H1 (cell line): Measurements from ENCODE around the gene TMEM178B. TPM values are rescaled to one million over a fixed set of nuclear protein-coding genes. Genes with fewer than 3 reads are reported as not detected.

Source experiments
- CTCF ChIA-PET: fragments of 300-600 bp; sonication (Branson Sonifier 250); formaldehyde crosslinking; loops from one replicate; lab custom pipeline; 2021; ENCODE audit not compliant: partially characterized antibody; lab: Charles Lee
- POLR2A ChIA-PET: fragments of 300-600 bp; sonication (Branson Sonifier 250); formaldehyde crosslinking; loops from one replicate; lab custom pipeline; 2021; ENCODE audit warnings: inconsistent platforms; ENCODE audit not compliant: partially characterized antibody; lab: Charles Lee
- DNase-seq, 2 experiments: peaks; one replicate each; pipeline versions ENCODE4 v3.0.0 to v3.0.0-alpha.2; 2010 to 2022; ENCODE audit warnings: low spot score in 2 of 2, low read depth in 1 of 2, mixed read lengths in 1 of 2
- FAIRE-seq: peaks from 2 replicates; lab custom pipeline; 2011; peaks lifted over from hg19 to GRCh38; lab: Jason Lieb, UNC
- H2AFZ ChIP-seq: 2 replicates; pipeline ENCODE4 v1.8.1; 2012; ENCODE audit warnings: low read length, inconsistent platforms
- H2AK5ac ChIP-seq: 2 replicates; pipeline ENCODE4 v1.6.1; 2013; ENCODE audit warnings: low read depth, low read length
- H2BK120ac ChIP-seq: replicated peaks from 2 replicates; pipeline ENCODE3; 2013; ENCODE audit warnings: low read depth, low read length, inconsistent platforms
- H2BK12ac ChIP-seq: 2 replicates; pipeline ENCODE4 v1.6.1; 2013; ENCODE audit warnings: low read depth, low read length
- H2BK15ac ChIP-seq: 2 replicates; pipeline ENCODE4 v1.6.1; 2013; ENCODE audit warnings: low read length
- H2BK20ac ChIP-seq: 2 replicates; pipeline ENCODE4 v1.6.1; 2013; ENCODE audit warnings: low read length
- H2BK5ac ChIP-seq: 2 replicates; pipeline ENCODE4 v1.6.1; 2013; ENCODE audit warnings: low read depth, low read length
- H3K14ac ChIP-seq: 2 replicates; pipeline ENCODE4 v1.6.1; 2013; ENCODE audit warnings: inconsistent platforms; ENCODE audit not compliant: insufficient read length
- H3K18ac ChIP-seq: 2 replicates; pipeline ENCODE4 v1.6.1; 2013; ENCODE audit warnings: low read length; ENCODE audit errors: extremely low read depth
- H3K23ac ChIP-seq: 2 replicates; pipeline ENCODE4 v1.6.1; 2013; ENCODE audit warnings: inconsistent platforms; ENCODE audit not compliant: insufficient read length
- H3K23me2 ChIP-seq: 2 replicates; pipeline ENCODE4 v1.6.1; 2013; ENCODE audit warnings: low read depth, low read length
- H3K27ac ChIP-seq: 2 replicates; pipeline ENCODE4 v1.6.1; 2011; ENCODE audit warnings: low read depth, low read length, inconsistent platforms
- H3K27me3 ChIP-seq, 4 experiments: replicated peaks in 1 of 4; 1 replicate in 1 of 4; 2 replicates in 3 of 4; pipeline versions ENCODE4 v1.6.1 to v1.8.1; 2011 to 2013; ENCODE audit warnings: low read length in 3 of 4, mild to moderate bottlenecking in 3 of 4, inconsistent platforms in 2 of 4, mixed read lengths in 2 of 4, moderate library complexity in 1 of 4; ENCODE audit not compliant: control insufficient read depth in 3 of 4, insufficient read depth in 3 of 4; ENCODE audit errors: extremely low read depth in 1 of 4
- H3K36me3 ChIP-seq, 4 experiments: 2 replicates each; pipeline versions ENCODE4 v1.6.1 to v1.8.1; 2011 to 2013; ENCODE audit warnings: mild to moderate bottlenecking in 4 of 4, low read length in 3 of 4, moderate library complexity in 2 of 4, control low read depth in 1 of 4, inconsistent platforms in 1 of 4; ENCODE audit not compliant: insufficient read depth in 4 of 4, control insufficient read depth in 2 of 4
- H3K4ac ChIP-seq: replicated peaks from 2 replicates; pipeline ENCODE3; 2013; ENCODE audit warnings: low read length, low read depth, mixed read lengths, inconsistent platforms; ENCODE audit not compliant: insufficient read length
- H3K4me1 ChIP-seq, 4 experiments: replicated peaks in 1 of 4; 1 replicate in 1 of 4; 2 replicates in 3 of 4; pipeline versions ENCODE4 v1.6.1 to v1.8.1; 2011 to 2013; ENCODE audit warnings: low read length in 3 of 4, inconsistent platforms in 2 of 4, mixed read lengths in 1 of 4; ENCODE audit not compliant: insufficient read depth in 4 of 4, control insufficient read depth in 3 of 4
- H3K4me2 ChIP-seq, 2 experiments: 2 replicates each; pipeline versions ENCODE4 v1.6.1 to v1.8.1; 2011 to 2013; ENCODE audit warnings: low read depth in 2 of 2, low read length in 2 of 2, control low read depth in 1 of 2, inconsistent platforms in 1 of 2, mild to moderate bottlenecking in 1 of 2; ENCODE audit not compliant: insufficient read depth in 1 of 2
- H3K4me3 ChIP-seq, 4 experiments: fragments of 200-600, 300-600 bp in 1 of 4; sonication (generic), shearing (Covaris generic), sonication (Bioruptor Twin) in 1 of 4; 2 replicates each; pipeline versions ENCODE4 v1.5.1 to v1.8.1; 2011 to 2016; ENCODE audit warnings: low read length in 4 of 4, low read depth in 3 of 4, control low read depth in 2 of 4, inconsistent platforms in 2 of 4, mild to moderate bottlenecking in 2 of 4, mixed read lengths in 1 of 4, moderate library complexity in 1 of 4; ENCODE audit not compliant: insufficient read depth in 2 of 4; ENCODE audit errors: extremely low read depth in 1 of 4
- H3K56ac ChIP-seq: replicated peaks from 2 replicates; pipeline ENCODE3; 2013; ENCODE audit warnings: low read depth, mild to moderate bottlenecking, mixed read lengths, low read length, inconsistent platforms; ENCODE audit not compliant: insufficient read length
- H3K79me1 ChIP-seq: 2 replicates; pipeline ENCODE4 v1.6.1; 2013; ENCODE audit warnings: low read depth, low read length, control low read depth
- H3K79me2 ChIP-seq, 2 experiments: 2 replicates each; pipeline versions ENCODE4 v1.6.1 to v1.8.1; 2012 to 2013; ENCODE audit warnings: low read length in 2 of 2, mild to moderate bottlenecking in 2 of 2, inconsistent platforms in 1 of 2; ENCODE audit not compliant: insufficient read depth in 2 of 2, control insufficient read depth in 1 of 2
- H3K9ac ChIP-seq, 4 experiments: replicated peaks in 1 of 4; 1 replicate in 1 of 4; 2 replicates in 3 of 4; pipeline versions ENCODE4 v1.6.1 to v1.8.1; 2011 to 2013; ENCODE audit warnings: low read depth in 3 of 4, low read length in 3 of 4, control low read depth in 2 of 4, mild to moderate bottlenecking in 2 of 4, moderate library complexity in 2 of 4, inconsistent platforms in 1 of 4; ENCODE audit errors: extremely low read depth in 1 of 4
- H3K9me3 ChIP-seq, 2 experiments: 2 replicates each; pipeline versions ENCODE4 v1.6.1 to v1.8.1; 2012 to 2013; ENCODE audit warnings: mild to moderate bottlenecking in 2 of 2, moderate library complexity in 2 of 2, control low read depth in 1 of 2, inconsistent platforms in 1 of 2, low read depth in 1 of 2, low read length in 1 of 2, mixed read lengths in 1 of 2; ENCODE audit not compliant: insufficient read depth in 2 of 2
- H4K20me1 ChIP-seq, 2 experiments: replicated peaks in 1 of 2; 2 replicates each; pipeline versions ENCODE3 to v1.8.1; 2011 to 2013; ENCODE audit warnings: inconsistent platforms in 2 of 2, low read length in 2 of 2, mild to moderate bottlenecking in 1 of 2; ENCODE audit not compliant: insufficient read depth in 2 of 2, control insufficient read depth in 1 of 2
- H4K5ac ChIP-seq: 2 replicates; pipeline ENCODE4 v1.6.1; 2013; ENCODE audit warnings: low read length, low read depth, mixed read lengths, inconsistent platforms; ENCODE audit not compliant: insufficient read length
- H4K8ac ChIP-seq: 2 replicates; pipeline ENCODE4 v1.8.0; 2013; ENCODE audit warnings: mild to moderate bottlenecking, moderate library complexity, low read length, inconsistent platforms; ENCODE audit not compliant: insufficient read depth; ENCODE audit errors: extremely low read depth
- H4K91ac ChIP-seq: replicated peaks from 2 replicates; pipeline ENCODE3; 2013; ENCODE audit warnings: low read length, mixed read lengths, inconsistent platforms; ENCODE audit not compliant: insufficient read length
- BRCA1 ChIP-seq: IDR thresholded peaks from 2 replicates; pipeline ENCODE4 v1.6.1; 2012; ENCODE audit warnings: low read depth, low read length, improper control_type of control experiment
- JUN ChIP-seq: IDR thresholded peaks from 2 replicates; pipeline ENCODE4 v1.6.1; 2011; ENCODE audit warnings: low read depth, mild to moderate bottlenecking, improper control_type of control experiment, low read length
- POLR2AphosphoS5 ChIP-seq: IDR thresholded peaks from 2 replicates; pipeline ENCODE4 v1.6.1; 2011; ENCODE audit warnings: low read depth, low read length
- RFX5 ChIP-seq: IDR thresholded peaks from 2 replicates; pipeline ENCODE4 v1.6.1; 2011; ENCODE audit warnings: low read depth, low read length, improper control_type of control experiment, borderline replicate concordance
- SIN3A ChIP-seq, 2 experiments: IDR thresholded peaks in 1 of 2; conservative IDR thresholded peaks in 1 of 2; 2 replicates each; pipeline ENCODE4 v1.6.1; 2011 to 2012; ENCODE audit warnings: low read length in 2 of 2, improper control_type of control experiment in 1 of 2, low read depth in 1 of 2, mild to moderate bottlenecking in 1 of 2
- SP4 ChIP-seq: IDR thresholded peaks from 2 replicates; pipeline ENCODE4 v1.6.1; 2012; ENCODE audit warnings: low read length, inconsistent platforms
- WGBS, 2 experiments: shearing (Covaris generic) in 1 of 2; methylation state at CpG; one replicate each; pipeline versions ENCODE4 v1.1.6 to v1.1.7; 2013 to 2015; ENCODE audit warnings: low lambda C conversion rate in 2 of 2, mixed read lengths in 2 of 2, inconsistent platforms in 1 of 2, low coverage in 1 of 2, missing lambda C conversion rate in 1 of 2; ENCODE audit not compliant: insufficient replicate concordance in 2 of 2, insufficient coverage in 1 of 2, insufficient read length in 1 of 2; ENCODE audit errors: extremely low coverage in 1 of 2, missing lambda C conversion rate in 1 of 2; 5-methylcytosine and 5-hydroxymethylcytosine counted together
- polyA plus RNA-seq, 7 experiments: library from polyadenylated mRNA; depleted of rRNA in 3 of 7; stranded (reverse) in 5 of 7; unstranded in 2 of 7; fragments of >200 nt in 5 of 7; fragments of 200-250 nt in 2 of 7; gene quantifications; 1 replicate in 5 of 7; 2 replicates in 1 of 7; 4 replicates in 1 of 7; pipeline versions ENCODE4 v1.2.1 to v1.2.3, GENCODE V29; 2011 to 2013; ENCODE audit warnings: missing spikeins in 2 of 7, mixed read lengths in 2 of 7
- total RNA-seq: library from RNA; stranded (reverse); fragmentation: NEBNext Ultra II Directional; extraction: Animal tissue kit (Norgen Biotek cat#: 25700); gene quantifications from 2 replicates; pipeline ENCODE4 v1.2.1, GENCODE V29; 2021

TMEM178B gene
- total and polyA plus RNA-seq, 2 of the 8 experiments (the other 6 are each of a cell fraction or from before 2014, with no cell fraction given), result 5.3 to 18.1 TPM

DNA sequence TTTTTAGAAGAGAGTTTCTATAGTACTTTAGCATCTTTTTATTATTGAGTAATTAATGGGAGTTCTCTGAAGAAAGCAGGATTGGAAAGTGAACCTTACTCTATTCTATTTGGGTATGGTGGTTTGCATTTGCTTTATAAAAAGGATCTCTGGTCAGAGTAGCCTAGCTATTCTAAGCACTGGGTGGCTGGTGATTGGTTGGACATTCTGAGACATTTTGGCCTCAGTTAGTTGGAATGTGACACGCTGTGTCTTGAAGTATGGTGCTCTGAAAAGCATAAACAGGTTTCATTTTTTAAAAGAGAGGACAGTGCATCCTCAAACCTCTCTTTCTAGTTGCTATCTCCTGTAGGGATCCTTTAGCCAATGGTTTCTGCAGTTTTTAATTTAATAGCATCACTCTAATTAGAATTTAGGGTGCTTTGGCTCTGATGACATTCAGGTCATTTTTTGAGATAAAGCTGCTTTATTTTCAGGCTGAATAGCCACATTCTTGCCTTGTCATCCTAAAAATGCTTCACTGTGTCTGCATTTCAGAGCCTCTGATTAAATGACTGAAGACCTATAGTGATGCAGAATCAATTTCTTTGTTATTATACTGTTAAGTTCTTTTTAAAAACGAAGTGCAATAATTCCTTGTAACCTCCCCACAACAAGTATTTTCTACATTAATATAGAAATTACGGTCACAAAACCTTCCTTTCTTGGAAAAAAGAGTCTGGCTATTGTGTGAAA, 20.6 kb downstream of the TMEM178B start:
- Histone ChIP-seq H3K9me3 (no peaks in the 10 kb centered on the region), H3K9ac (no peak overlapping the region), H4K8ac (no peak overlapping the region), H2AFZ (no peak overlapping the region), H3K27me3 (no peaks in the 10 kb centered on the region), H3K4me3 (peak overlapping the region in 1 of 4 experiments; percentile 33; a peak in 1 of 8 replicates), H3K4me1 (peaks cover 0 to 18% (median 7%) of the 10 kb centered on the region in 4 experiments; a peak in 4 of 7 replicates), H3K79me1 (no peaks in the 10 kb centered on the region), H3K27ac (no peak overlapping the region), H2BK20ac (no peak overlapping the region), H3K4ac (no peak overlapping the region), H2BK5ac (peak overlapping the region; percentile 61; the same call in 1 of the 2 replicates), H4K20me1 (peaks cover 0 to 1% of the 10 kb centered on the region in 2 experiments), H2BK12ac (no peak overlapping the region; the same call in 1 of the 2 replicates), H3K4me2 (peak overlapping the region; percentile 31 to 60), H3K18ac (no peak overlapping the region; the same call in 1 of the 2 replicates), H3K23ac (no peak overlapping the region), H2BK120ac (no peak overlapping the region), H3K14ac (no peak overlapping the region), H3K79me2 (peaks cover 0 to 28% of the 10 kb centered on the region in 2 experiments; a peak in 3 of 4 replicates), H4K5ac (peak overlapping the region; percentile 76), H4K91ac (no peak overlapping the region), H2AK5ac (no peak overlapping the region), H3K56ac (no peak overlapping the region), H3K23me2 (no peaks in the 10 kb centered on the region), H3K36me3 (no peaks in the 10 kb centered on the region), H2BK15ac (no peak overlapping the region)
- CTCF ChIA-PET, result interaction anchor here (0.8 to 1.0 kb wide), 2 partner anchors 8 to 14 kb away, joined by 3 read pairs; no protein-coding TSS in a partner anchor
- POLR2A ChIA-PET, result no interaction called here
- no peak for DNase-seq
- WGBS, 2 experiments, result 32% methylated on average over 3 of the region's 3 CpGs; no CpG with 5 or more reads in 1 of the 2 experiments
- no peak for FAIRE-seq
- no peak for TF ChIP-seq JUN
- no peak for TF ChIP-seq SP4
- TF ChIP-seq BRCA1, result no peak
- no peak for TF ChIP-seq SIN3A (conservative IDR thresholded peaks at IDR 0.05 in 1 of 2, IDR thresholded peaks at IDR 0.05 in 1 of 2; ENCODE audit: low read depth in 1 of 2, low read length in 2 of 2)
- TF ChIP-seq RFX5, result no peak
- no peak for TF ChIP-seq POLR2AphosphoS5
